GM12878 (cell line): ENCODE results near the gene LONRF2. TPM values are rescaled to one million over a fixed set of nuclear protein-coding genes. Genes with fewer than 3 reads are reported as not detected.

Experiments used
- ATAC-seq: fragments of 200-7000 bp; cut with Tn5 transposase; 3 replicates; pipeline ENCODE4 v1.9.1; 2020; ENCODE audit warnings: mild to moderate bottlenecking, moderate library complexity
- BruUV-seq: library from RNA; stranded (reverse); fragments of 400-500 nt; replicated peaks from 2 replicates; lab custom pipeline; 2021; lab: Mats Ljungman, UMichigan
- CTCF ChIA-PET: fragments of 300-600 bp; sonication (Branson Sonifier 250); formaldehyde crosslinking; extraction: SDS; loops from one replicate; lab custom pipeline; 2021; ENCODE audit warnings: inconsistent platforms; lab: Yijun Ruan, JAX
- POLR2A ChIA-PET: fragments of 350-600 bp; formaldehyde crosslinking; extraction: SDS; loops from one replicate; lab custom pipeline; 2021; ENCODE audit warnings: inconsistent platforms; lab: Charles Lee
- RAD21 ChIA-PET: fragments of 300-600 bp; sonication (Branson Sonifier 250); formaldehyde crosslinking; loops from one replicate; lab custom pipeline; 2023; ENCODE audit warnings: antibody characterized with exemption; ENCODE audit not compliant: unreplicated experiment; lab: Charles Lee
- SMC1A ChIA-PET: fragments of 300-600 bp; sonication (Branson Sonifier 250); formaldehyde crosslinking; loops from one replicate; lab custom pipeline; 2023; ENCODE audit not compliant: unreplicated experiment, uncharacterized antibody; lab: Charles Lee
- DNase-seq: peaks from one replicate; pipeline ENCODE4 v3.0.0-alpha.2; 2011; ENCODE audit warnings: low read depth, low spot score
- FAIRE-seq: peaks from 3 replicates; lab custom pipeline; 2011; peaks lifted over from hg19 to GRCh38; lab: Jason Lieb, UNC
- H2AFZ ChIP-seq: 2 replicates; pipeline ENCODE4 v1.6.0; 2011; ENCODE audit warnings: low read depth, low read length, control low read depth; ENCODE audit not compliant: control insufficient read depth
- H3K27ac ChIP-seq: 2 replicates; pipeline ENCODE4 v1.5.1; 2011; ENCODE audit warnings: control low read depth; ENCODE audit not compliant: control insufficient read depth, insufficient read depth
- H3K27me3 ChIP-seq, 2 experiments: replicated peaks in 1 of 2; 2 replicates each; pipeline versions ENCODE4 v1.6.0 to v1.6.1; 2011; ENCODE audit warnings: low read length in 1 of 2; ENCODE audit not compliant: control insufficient read depth in 2 of 2, insufficient read depth in 2 of 2
- H3K36me3 ChIP-seq, 2 experiments: 2 replicates each; pipeline ENCODE4 v1.5.1; 2011; ENCODE audit warnings: low read length in 1 of 2; ENCODE audit not compliant: control insufficient read depth in 2 of 2, insufficient read depth in 2 of 2
- H3K4me1 ChIP-seq: 2 replicates; pipeline ENCODE4 v1.6.1; 2011; ENCODE audit warnings: mild to moderate bottlenecking, low read length, moderate library complexity, mixed read lengths; ENCODE audit not compliant: control insufficient read depth, insufficient read depth
- H3K4me2 ChIP-seq: 2 replicates; pipeline ENCODE4 v1.6.0; 2011; ENCODE audit warnings: control low read depth; ENCODE audit not compliant: control insufficient read depth, insufficient read depth
- H3K4me3 ChIP-seq: fragments of 200-600 bp; sonication (generic); 2 replicates; pipeline ENCODE4 v1.5.1; 2016
- H3K79me2 ChIP-seq: 2 replicates; pipeline ENCODE4 v1.6.0; 2011; ENCODE audit warnings: low read length; ENCODE audit not compliant: control insufficient read depth, insufficient read depth
- H3K9ac ChIP-seq: 2 replicates; pipeline ENCODE4 v1.8.0; 2011; ENCODE audit warnings: low read length, control low read depth, mixed read lengths; ENCODE audit not compliant: control insufficient read depth, insufficient read depth
- H3K9me3 ChIP-seq: replicated peaks from 3 replicates; pipeline ENCODE4 v1.5.1; 2011; ENCODE audit warnings: mild to moderate bottlenecking, low read length; ENCODE audit not compliant: control insufficient read depth, insufficient read depth
- H4K20me1 ChIP-seq: 2 replicates; pipeline ENCODE4 v1.6.0; 2011; ENCODE audit not compliant: control insufficient read depth, insufficient read depth
- EP300 ChIP-seq, 2 experiments: fragments of 150-350 bp in 1 of 2; IDR thresholded peaks; 2 replicates each; pipeline ENCODE4 v1.6.1; 2011 to 2012; ENCODE audit warnings: low read depth in 2 of 2, low read length in 2 of 2, borderline replicate concordance in 1 of 2, improper control_type of control experiment in 1 of 2, inconsistent platforms in 1 of 2; ENCODE audit not compliant: control insufficient read depth in 1 of 2
- ETV6 ChIP-seq, 2 experiments: fragments of 450-650 bp in 1 of 2; IDR thresholded peaks in 1 of 2; conservative IDR thresholded peaks in 1 of 2; 2 replicates each; pipeline ENCODE4 v1.6.1; 2014; ENCODE audit warnings: antibody characterized with exemption in 1 of 2, borderline replicate concordance in 1 of 2, low read depth in 1 of 2, mild to moderate bottlenecking in 1 of 2, moderate library complexity in 1 of 2
- EZH2 ChIP-seq: IDR thresholded peaks from 2 replicates; pipeline ENCODE4 v1.6.1; 2012; ENCODE audit warnings: low read depth, mild to moderate bottlenecking, control low read depth, inconsistent platforms, low read length, borderline replicate concordance; ENCODE audit not compliant: control insufficient read depth
- FOXK2 ChIP-seq: fragments of 450-650 bp; IDR thresholded peaks from 2 replicates; pipeline ENCODE4 v1.6.1; 2017; ENCODE audit warnings: mild to moderate bottlenecking, moderate library complexity
- PAX5 ChIP-seq: IDR thresholded peaks from 2 replicates; pipeline ENCODE4 v1.6.1; 2011; ENCODE audit warnings: low read depth, low read length, borderline replicate concordance
- POLR2A ChIP-seq: IDR thresholded peaks from 2 replicates; pipeline ENCODE4 v1.6.1; 2011; ENCODE audit warnings: low read depth, mild to moderate bottlenecking, low read length
- RAD21 ChIP-seq: IDR thresholded peaks from 2 replicates; pipeline ENCODE4 v1.6.1; 2011; ENCODE audit warnings: mild to moderate bottlenecking, low read depth, low read length, moderate library complexity; ENCODE audit not compliant: insufficient read depth
- SIX5 ChIP-seq: IDR thresholded peaks from 2 replicates; pipeline ENCODE4 v1.6.1; 2011; ENCODE audit warnings: mild to moderate bottlenecking, low read depth, low read length, moderate library complexity; ENCODE audit not compliant: severe bottlenecking
- TBL1XR1 ChIP-seq: IDR thresholded peaks from 2 replicates; pipeline ENCODE4 v1.6.1; 2012; ENCODE audit warnings: low read depth, low read length, improper control_type of control experiment
- YBX1 ChIP-seq: fragments of 450-650 bp; IDR thresholded peaks from 2 replicates; pipeline ENCODE4 v1.6.1; 2016; ENCODE audit warnings: antibody characterized with exemption
- ZBED1 ChIP-seq: IDR thresholded peaks from 2 replicates; pipeline ENCODE4 v1.6.1; 2016; ENCODE audit warnings: borderline replicate concordance
- ZSCAN29 ChIP-seq: fragments of 450-650 bp; IDR thresholded peaks from 2 replicates; pipeline ENCODE4 v1.6.1; 2017; ENCODE audit warnings: mild to moderate bottlenecking, moderate library complexity
- WGBS: methylation state at CpG from one replicate; pipeline ENCODE4 v1.1.6; 2016; ENCODE audit warnings: low lambda C conversion rate; ENCODE audit not compliant: insufficient replicate concordance, insufficient coverage; ENCODE audit errors: missing lambda C conversion rate; 5-methylcytosine and 5-hydroxymethylcytosine counted together
- in situ Hi-C: fragments of 300-500 bp; cut with MboI; formaldehyde crosslinking; loops from 9 replicates; pipeline ENCODE4 v1.14.3; 2018; ENCODE audit warnings: mixed read lengths
- intact Hi-C: fragments of 100-400 bp; cut with micrococcal nuclease; formaldehyde crosslinking; loops from one replicate; pipeline ENCODE4 v1.14.2; 2022; ENCODE audit not compliant: unreplicated experiment
- polyA plus RNA-seq, 11 experiments: library from polyadenylated mRNA; depleted of rRNA in 4 of 11; unstranded in 6 of 11; stranded (reverse) in 5 of 11; fragments of >200 nt; fragmentation: Nextera tagmentation in 4 of 11; fragmentation: Illumina TruSeq in 1 of 11; extraction: Ambion mirVana in 4 of 11; extraction: Trizol in 1 of 11; gene quantifications; 1 replicate in 1 of 11; 2 replicates in 10 of 11; pipeline versions ENCODE4 v1.2.1 to v1.2.3, GENCODE V29; 2011 to 2016; ENCODE audit warnings: inconsistent platforms in 2 of 11, missing spikeins in 2 of 11, low read depth in 1 of 11
- total RNA-seq, 4 experiments: library from RNA; depleted of rRNA in 3 of 4; stranded (reverse); fragments of >200 nt in 3 of 4; fragmentation: Illumina TruSeq in 1 of 4; extraction: Trizol in 1 of 4; gene quantifications; 2 replicates each; pipeline versions ENCODE4 v1.2.1 to v1.2.3, GENCODE V29; 2013 to 2021
- TF ChIP-seq, protein P1 (sequence below): IDR thresholded peaks from 2 replicates; pipeline ENCODE4 v1.6.1; 2011; ENCODE audit warnings: mild to moderate bottlenecking, low read depth, low read length, moderate library complexity; ENCODE audit not compliant: insufficient replicate concordance
- TF ChIP-seq, protein P2 (sequence below), 3 experiments: IDR thresholded peaks in 2 of 3; conservative IDR thresholded peaks in 1 of 3; 2 replicates each; pipeline ENCODE4 v1.5.1; 2011; ENCODE audit warnings: low read depth in 3 of 3, low read length in 3 of 3, mild to moderate bottlenecking in 3 of 3, control low read depth in 2 of 3, moderate library complexity in 2 of 3, inconsistent platforms in 1 of 3, mixed read lengths in 1 of 3; ENCODE audit not compliant: control insufficient read depth in 2 of 3, insufficient read depth in 1 of 3; ENCODE audit errors: extremely low read depth in 1 of 3
- TF ChIP-seq, protein P3 (sequence below): IDR thresholded peaks from 2 replicates; pipeline ENCODE4 v1.6.1; 2012; ENCODE audit warnings: improper control_type of control experiment, low read depth, low read length; ENCODE audit not compliant: insufficient replicate concordance

Gene LONRF2
- total and polyA plus RNA-seq, 10 of the 15 experiments (the other 5 are each of a cell fraction or from before 2014, with no cell fraction given), result under 0.01 to 0.04 (median 0.01) TPM; not detected in 4

DNA sequence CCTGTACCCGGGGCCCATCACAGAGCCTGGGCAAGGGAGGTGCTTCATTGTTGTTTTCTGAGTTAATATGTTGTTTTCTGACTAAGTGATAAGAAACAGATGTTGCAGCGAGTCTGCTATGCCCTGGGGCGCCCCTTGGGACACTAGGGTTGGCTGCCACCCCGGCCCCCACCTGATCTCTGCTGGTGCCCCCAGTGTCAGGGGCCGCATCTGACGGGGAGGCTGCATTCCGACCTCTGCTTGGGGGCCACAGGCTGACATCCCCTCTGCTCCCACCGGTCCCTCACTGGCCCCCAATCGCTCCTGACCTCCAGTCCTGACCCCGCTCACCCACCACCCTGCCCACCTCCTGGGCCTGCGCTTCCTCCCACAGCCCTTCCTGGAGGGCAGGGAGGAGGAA lies 65.9 kb downstream of the LONRF2 start (continued):
- TF ChIP-seq ZSCAN29 (no peak), SIX5 (no peak), PAX5 (no peak), TBL1XR1 (no peak), ETV6 (conservative IDR thresholded peaks at IDR 0.05 in 1 of 2, IDR thresholded peaks at IDR 0.05 in 1 of 2; ENCODE audit: borderline replicate concordance in 1 of 2, low read depth in 1 of 2) (no peak), RAD21 (no peak), EP300 (IDR thresholded peaks at IDR 0.05; ENCODE audit: borderline replicate concordance in 1 of 2, control insufficient read depth in 1 of 2, low read depth in 2 of 2, low read length in 2 of 2) (no peak)

DNA sequence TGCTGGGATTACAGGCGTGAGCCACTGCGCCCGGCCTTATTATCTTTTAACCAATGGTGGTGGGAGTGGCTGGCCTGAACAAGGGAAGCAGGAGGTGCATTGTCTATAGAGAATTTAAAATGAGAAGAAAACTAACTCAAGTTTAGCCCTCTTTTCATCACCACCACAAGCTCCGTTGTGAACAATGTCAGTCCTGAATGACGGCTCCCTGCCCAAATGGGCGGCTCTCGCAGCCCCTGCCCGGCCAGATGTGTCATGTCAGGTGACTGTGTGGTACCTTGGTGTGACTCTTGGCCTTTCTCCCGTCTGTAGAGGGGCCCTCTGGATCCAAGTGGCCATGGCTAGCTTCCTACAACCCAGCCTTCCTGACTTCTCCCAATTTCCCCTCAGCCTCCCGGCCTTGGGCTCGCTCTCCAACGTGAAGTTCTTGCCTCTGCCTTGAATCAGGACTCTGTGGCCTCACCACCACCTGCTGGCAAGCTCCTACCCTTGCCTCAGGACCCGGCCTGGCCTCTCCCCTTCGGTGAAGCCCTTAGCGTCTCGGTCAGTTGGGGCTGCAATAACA lies 67.6 kb downstream of the LONRF2 start:
- ChIA-PET POLR2A (no interaction called here), SMC1A (no interaction called here), RAD21 (no interaction called here), CTCF (no interaction called here)
- H3K9me3 ChIP-seq, result no peaks in the 10 kb centered on the region; the same call in 2 of the 3 replicates
- no peaks in the 10 kb centered on the region for H3K79me2 ChIP-seq
- H3K27me3 ChIP-seq, result no peaks in the 10 kb centered on the region; a peak in 1 of 4 replicates
- FAIRE-seq, result no peak
- no peak overlapping the region for H3K9ac ChIP-seq
- in situ Hi-C loops, result no loop called here
- ATAC-seq, result no peak
- 57% methylated on average over 16 of the region's 16 CpGs for WGBS
- BruUV-seq, result no TSS peak
- H3K27ac ChIP-seq, result no peak overlapping the region
- no peak overlapping the region for H3K4me2 ChIP-seq
- no peak overlapping the region for H3K4me3 ChIP-seq
- no peaks in the 10 kb centered on the region; the same call in 1 of the 2 replicates for H4K20me1 ChIP-seq
- H3K4me1 ChIP-seq, result no peaks in the 10 kb centered on the region; the same call in 1 of the 2 replicates
- TF ChIP-seq POLR2A, result no peak
- no peak for TF ChIP-seq YBX1
- TF ChIP-seq, protein P1, sequence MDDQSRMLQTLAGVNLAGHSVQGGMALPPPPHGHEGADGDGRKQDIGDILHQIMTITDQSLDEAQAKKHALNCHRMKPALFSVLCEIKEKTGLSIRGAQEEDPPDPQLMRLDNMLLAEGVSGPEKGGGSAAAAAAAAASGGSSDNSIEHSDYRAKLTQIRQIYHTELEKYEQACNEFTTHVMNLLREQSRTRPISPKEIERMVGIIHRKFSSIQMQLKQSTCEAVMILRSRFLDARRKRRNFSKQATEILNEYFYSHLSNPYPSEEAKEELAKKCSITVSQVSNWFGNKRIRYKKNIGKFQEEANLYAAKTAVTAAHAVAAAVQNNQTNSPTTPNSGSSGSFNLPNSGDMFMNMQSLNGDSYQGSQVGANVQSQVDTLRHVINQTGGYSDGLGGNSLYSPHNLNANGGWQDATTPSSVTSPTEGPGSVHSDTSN, result no peak
- no peak for TF ChIP-seq FOXK2
- TF ChIP-seq ZBED1, result no peak
- TF ChIP-seq, protein P2, sequence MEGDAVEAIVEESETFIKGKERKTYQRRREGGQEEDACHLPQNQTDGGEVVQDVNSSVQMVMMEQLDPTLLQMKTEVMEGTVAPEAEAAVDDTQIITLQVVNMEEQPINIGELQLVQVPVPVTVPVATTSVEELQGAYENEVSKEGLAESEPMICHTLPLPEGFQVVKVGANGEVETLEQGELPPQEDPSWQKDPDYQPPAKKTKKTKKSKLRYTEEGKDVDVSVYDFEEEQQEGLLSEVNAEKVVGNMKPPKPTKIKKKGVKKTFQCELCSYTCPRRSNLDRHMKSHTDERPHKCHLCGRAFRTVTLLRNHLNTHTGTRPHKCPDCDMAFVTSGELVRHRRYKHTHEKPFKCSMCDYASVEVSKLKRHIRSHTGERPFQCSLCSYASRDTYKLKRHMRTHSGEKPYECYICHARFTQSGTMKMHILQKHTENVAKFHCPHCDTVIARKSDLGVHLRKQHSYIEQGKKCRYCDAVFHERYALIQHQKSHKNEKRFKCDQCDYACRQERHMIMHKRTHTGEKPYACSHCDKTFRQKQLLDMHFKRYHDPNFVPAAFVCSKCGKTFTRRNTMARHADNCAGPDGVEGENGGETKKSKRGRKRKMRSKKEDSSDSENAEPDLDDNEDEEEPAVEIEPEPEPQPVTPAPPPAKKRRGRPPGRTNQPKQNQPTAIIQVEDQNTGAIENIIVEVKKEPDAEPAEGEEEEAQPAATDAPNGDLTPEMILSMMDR (IDR thresholded peaks at IDR 0.05 in 2 of 3, conservative IDR thresholded peaks at IDR 0.05 in 1 of 3; ENCODE audit: control insufficient read depth in 2 of 3, extremely low read depth in 1 of 3, insufficient read depth in 1 of 3, low read depth in 3 of 3, low read length in 3 of 3), result no peak
- TF ChIP-seq, protein P3, sequence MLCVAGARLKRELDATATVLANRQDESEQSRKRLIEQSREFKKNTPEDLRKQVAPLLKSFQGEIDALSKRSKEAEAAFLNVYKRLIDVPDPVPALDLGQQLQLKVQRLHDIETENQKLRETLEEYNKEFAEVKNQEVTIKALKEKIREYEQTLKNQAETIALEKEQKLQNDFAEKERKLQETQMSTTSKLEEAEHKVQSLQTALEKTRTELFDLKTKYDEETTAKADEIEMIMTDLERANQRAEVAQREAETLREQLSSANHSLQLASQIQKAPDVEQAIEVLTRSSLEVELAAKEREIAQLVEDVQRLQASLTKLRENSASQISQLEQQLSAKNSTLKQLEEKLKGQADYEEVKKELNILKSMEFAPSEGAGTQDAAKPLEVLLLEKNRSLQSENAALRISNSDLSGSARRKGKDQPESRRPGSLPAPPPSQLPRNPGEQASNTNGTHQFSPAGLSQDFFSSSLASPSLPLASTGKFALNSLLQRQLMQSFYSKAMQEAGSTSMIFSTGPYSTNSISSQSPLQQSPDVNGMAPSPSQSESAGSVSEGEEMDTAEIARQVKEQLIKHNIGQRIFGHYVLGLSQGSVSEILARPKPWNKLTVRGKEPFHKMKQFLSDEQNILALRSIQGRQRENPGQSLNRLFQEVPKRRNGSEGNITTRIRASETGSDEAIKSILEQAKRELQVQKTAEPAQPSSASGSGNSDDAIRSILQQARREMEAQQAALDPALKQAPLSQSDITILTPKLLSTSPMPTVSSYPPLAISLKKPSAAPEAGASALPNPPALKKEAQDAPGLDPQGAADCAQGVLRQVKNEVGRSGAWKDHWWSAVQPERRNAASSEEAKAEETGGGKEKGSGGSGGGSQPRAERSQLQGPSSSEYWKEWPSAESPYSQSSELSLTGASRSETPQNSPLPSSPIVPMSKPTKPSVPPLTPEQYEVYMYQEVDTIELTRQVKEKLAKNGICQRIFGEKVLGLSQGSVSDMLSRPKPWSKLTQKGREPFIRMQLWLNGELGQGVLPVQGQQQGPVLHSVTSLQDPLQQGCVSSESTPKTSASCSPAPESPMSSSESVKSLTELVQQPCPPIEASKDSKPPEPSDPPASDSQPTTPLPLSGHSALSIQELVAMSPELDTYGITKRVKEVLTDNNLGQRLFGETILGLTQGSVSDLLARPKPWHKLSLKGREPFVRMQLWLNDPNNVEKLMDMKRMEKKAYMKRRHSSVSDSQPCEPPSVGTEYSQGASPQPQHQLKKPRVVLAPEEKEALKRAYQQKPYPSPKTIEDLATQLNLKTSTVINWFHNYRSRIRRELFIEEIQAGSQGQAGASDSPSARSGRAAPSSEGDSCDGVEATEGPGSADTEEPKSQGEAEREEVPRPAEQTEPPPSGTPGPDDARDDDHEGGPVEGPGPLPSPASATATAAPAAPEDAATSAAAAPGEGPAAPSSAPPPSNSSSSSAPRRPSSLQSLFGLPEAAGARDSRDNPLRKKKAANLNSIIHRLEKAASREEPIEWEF, result no peak
- no peak for TF ChIP-seq EZH2
- no peak for DNase-seq
- no peak overlapping the region for H2AFZ ChIP-seq
- intact Hi-C loops, result no loop called here
- H3K36me3 ChIP-seq, result no peaks in the 10 kb centered on the region
